HepG2 (cell line): ENCODE measurements around the gene GLTPD2.
A peak's percentile ranks its signal among the peaks of the same experiment; 100 is the strongest.

Experiments
- CTCF ChIP-seq: sonication (generic); formaldehyde crosslinking; IDR thresholded peaks from 2 replicates; pipeline ENCODE4 v1.5.0; 2020; ENCODE audit warnings: mild to moderate bottlenecking, missing genetic modification reagents, moderate library complexity
- EZH2 ChIP-seq: conservative IDR thresholded peaks from 2 replicates; pipeline ENCODE4 v1.6.1; 2012; ENCODE audit warnings: mild to moderate bottlenecking, low read depth, low read length, moderate library complexity
- HMG20B ChIP-seq: conservative IDR thresholded peaks from 2 replicates; pipeline ENCODE4 v1.6.1; 2016; ENCODE audit warnings: missing genetic modification reagents, missing compliant biosample characterization
- MLLT10 ChIP-seq: sonication (generic); formaldehyde crosslinking; IDR thresholded peaks from 2 replicates; pipeline ENCODE4 v1.4.0; 2020; ENCODE audit warnings: missing genetic modification reagents
- POLR2AphosphoS5 ChIP-seq: IDR thresholded peaks from 2 replicates; pipeline ENCODE4 v1.6.1; 2012; ENCODE audit warnings: low read depth, low read length
- U2AF1 ChIP-seq: fragments of 200-400 bp; formaldehyde crosslinking; optimal IDR thresholded peaks from 2 replicates; pipeline ENCODE3; 2017; ENCODE audit warnings: mild to moderate bottlenecking, low read depth, low read length
- WIZ ChIP-seq: sonication (generic); formaldehyde crosslinking; IDR thresholded peaks from 2 replicates; pipeline ENCODE4 v1.5.1; 2020; ENCODE audit warnings: mild to moderate bottlenecking, missing genetic modification reagents
- ZC3H13 ChIP-seq: sonication (generic); formaldehyde crosslinking; IDR thresholded peaks from 2 replicates; pipeline ENCODE4 v1.8.1; 2023; ENCODE audit warnings: mild to moderate bottlenecking, missing genetic modification reagents, moderate library complexity
- ZNF562 ChIP-seq: sonication (generic); formaldehyde crosslinking; IDR thresholded peaks from 2 replicates; pipeline ENCODE4 v1.8.0; 2022; ENCODE audit warnings: missing genetic modification reagents, borderline replicate concordance
- ZNF619 ChIP-seq: sonication (generic); formaldehyde crosslinking; IDR thresholded peaks from 2 replicates; pipeline ENCODE4 v1.4.0; 2020; ENCODE audit warnings: mild to moderate bottlenecking, missing genetic modification reagents
- ZNF644 ChIP-seq: IDR thresholded peaks from 2 replicates; pipeline ENCODE4 v1.6.1; 2016; ENCODE audit warnings: low read depth
- ZNF660 ChIP-seq: sonication (generic); formaldehyde crosslinking; IDR thresholded peaks from 2 replicates; pipeline ENCODE4 v1.5.1; 2020; ENCODE audit warnings: mild to moderate bottlenecking, low read depth, missing genetic modification reagents, borderline replicate concordance
- ZNF746 ChIP-seq: sonication (generic); formaldehyde crosslinking; IDR thresholded peaks from 2 replicates; pipeline ENCODE4 v1.8.0; 2022; ENCODE audit warnings: mild to moderate bottlenecking, missing genetic modification reagents

- peak; percentile 84 for TF ChIP-seq CTCF
- TF ChIP-seq ZNF746 (CRISPR knock-in tag) = no peak; the same call in 1 of the 2 replicates
- no peak for TF ChIP-seq ZNF660 (CRISPR knock-in tag)
- TF ChIP-seq WIZ = no peak
- peak; percentile 97 for TF ChIP-seq ZC3H13 (CRISPR knock-in tag)
- TF ChIP-seq ZNF644 (CRISPR knock-in tag) = no peak
- no peak for TF ChIP-seq U2AF1
- peak; percentile 13; the same call in 1 of the 2 replicates for TF ChIP-seq POLR2AphosphoS5
- TF ChIP-seq ZNF619 (CRISPR knock-in tag) = no peak
- TF ChIP-seq HMG20B = no peak
- no peak for TF ChIP-seq MLLT10 (CRISPR knock-in tag)
- TF ChIP-seq ZNF562 (CRISPR knock-in tag) = no peak
- TF ChIP-seq EZH2 = no peak
These were observed 1.4 kb downstream of the GLTPD2 start for GRCh38 chr17:4789951-4790704.
